HepG2 (cell line): ENCODE data around the gene SYP. TPM values are rescaled to one million over a fixed set of nuclear protein-coding genes. Genes with fewer than 3 reads are reported as not detected.

Source experiments
- ATAC-seq: fragments of 200-7000 bp; cut with Tn5 transposase; 3 replicates; pipeline ENCODE4 v1.9.1; 2020; ENCODE audit warnings: mild to moderate bottlenecking, moderate library complexity
- BruUV-seq: library from RNA; stranded (reverse); fragments of 400-500 nt; replicated peaks from 2 replicates; lab custom pipeline; 2021; lab: Mats Ljungman, UMichigan
- CTCF ChIA-PET: fragments of 300-600 bp; formaldehyde crosslinking; extraction: SDS; loops from one replicate; lab custom pipeline; 2021; ENCODE audit warnings: low total read pairs, inconsistent platforms, low intra/inter-chr PET ratio; lab: Yijun Ruan, JAX
- POLR2A ChIA-PET: fragments of 350-600 bp; sonication (Branson Sonifier 250); formaldehyde crosslinking; loops from one replicate; lab custom pipeline; 2020; ENCODE audit warnings: antibody characterized with exemption, inconsistent platforms; lab: Yijun Ruan, JAX
- DNase-seq: peaks from one replicate; pipeline ENCODE4 v3.0.0-alpha.2; 2015; ENCODE audit warnings: low spot score
- FAIRE-seq: peaks from 3 replicates; lab custom pipeline; 2011; peaks lifted over from hg19 to GRCh38; lab: Jason Lieb, UNC
- H2AFZ ChIP-seq: one replicate; pipeline ENCODE4 v1.6.1; 2011; ENCODE audit warnings: low read length, inconsistent platforms
- H3K27ac ChIP-seq: fragments of 300-600 bp; 3 replicates; pipeline ENCODE4 v1.8.0; 2011; ENCODE audit warnings: mixed run types, mild to moderate bottlenecking, mixed read lengths, low read length, inconsistent platforms; ENCODE audit not compliant: insufficient read depth; ENCODE audit errors: extremely low read length
- H3K27me3 ChIP-seq, 2 experiments: fragments of 200-600 bp in 1 of 2; 2 replicates in 1 of 2; 3 replicates in 1 of 2; pipeline versions ENCODE4 v1.6.0 to v1.8.0; 2011; ENCODE audit warnings: low read length in 2 of 2, mild to moderate bottlenecking in 2 of 2, moderate library complexity in 2 of 2, inconsistent platforms in 1 of 2; ENCODE audit not compliant: insufficient read depth in 2 of 2, control insufficient read depth in 1 of 2
- H3K36me3 ChIP-seq, 2 experiments: fragments of 200-600 bp in 1 of 2; replicated peaks in 1 of 2; 2 replicates in 1 of 2; 3 replicates in 1 of 2; pipeline versions ENCODE4 v1.5.1 to v1.8.0; 2011; ENCODE audit warnings: low read length in 2 of 2, inconsistent platforms in 1 of 2; ENCODE audit not compliant: insufficient read depth in 2 of 2, control insufficient read depth in 1 of 2
- H3K4me1 ChIP-seq: 2 replicates; pipeline ENCODE4 v1.5.1; 2012; ENCODE audit warnings: low read length, inconsistent platforms; ENCODE audit not compliant: insufficient read depth
- H3K4me2 ChIP-seq: 2 replicates; pipeline ENCODE4 v1.6.0; 2011; ENCODE audit warnings: low read depth, low read length, inconsistent platforms
- H3K4me3 ChIP-seq, 3 experiments: fragments of 200-600 bp in 1 of 3; sonication (generic), shearing (Covaris generic) in 1 of 3; replicated peaks in 1 of 3; 2 replicates each; pipeline ENCODE4 v1.5.1; 2011 to 2016; ENCODE audit warnings: low read length in 3 of 3, inconsistent platforms in 2 of 3, low read depth in 2 of 3, mild to moderate bottlenecking in 2 of 3, control low read depth in 1 of 3, mixed read lengths in 1 of 3; ENCODE audit not compliant: insufficient read depth in 1 of 3
- H3K79me2 ChIP-seq: one replicate; pipeline ENCODE4 v1.6.1; 2011; ENCODE audit warnings: low read length, inconsistent platforms; ENCODE audit not compliant: insufficient read depth
- H3K9ac ChIP-seq: 2 replicates; pipeline ENCODE4 v1.6.0; 2011; ENCODE audit warnings: mild to moderate bottlenecking, low read depth, low read length, inconsistent platforms; ENCODE audit not compliant: insufficient read depth
- H3K9me3 ChIP-seq: 2 replicates; pipeline ENCODE4 v1.5.1; 2012; ENCODE audit warnings: mild to moderate bottlenecking, low read length
- H4K20me1 ChIP-seq: 2 replicates; pipeline ENCODE4 v1.6.0; 2011; ENCODE audit warnings: inconsistent platforms, mild to moderate bottlenecking, low read length, moderate library complexity; ENCODE audit not compliant: insufficient read depth
- ATRX ChIP-seq: sonication (generic); formaldehyde crosslinking; IDR thresholded peaks from 2 replicates; pipeline ENCODE4 v1.4.0; 2020; ENCODE audit warnings: missing genetic modification reagents, borderline replicate concordance
- GLMP ChIP-seq: sonication (generic); formaldehyde crosslinking; IDR thresholded peaks from 2 replicates; pipeline ENCODE4 v1.9.0; 2021; ENCODE audit warnings: missing genetic modification reagents, mild to moderate bottlenecking, borderline replicate concordance
- KLF15 ChIP-seq: sonication (generic); formaldehyde crosslinking; IDR thresholded peaks from 2 replicates; pipeline ENCODE4 v1.8.1; 2023; ENCODE audit warnings: borderline replicate concordance, mild to moderate bottlenecking, inconsistent platforms, missing genetic modification reagents, mixed read lengths
- MXI1 ChIP-seq: IDR thresholded peaks from 3 replicates; pipeline ENCODE4 v1.6.1; 2012; ENCODE audit warnings: low read depth, low read length, inconsistent platforms, borderline replicate concordance
- PTBP1 ChIP-seq: fragments of 200-400 bp; formaldehyde crosslinking; IDR thresholded peaks from 2 replicates; pipeline ENCODE4 v1.6.1; 2018; ENCODE audit warnings: low read length, low read depth; ENCODE audit not compliant: poor library complexity, severe bottlenecking
- RERE ChIP-seq: IDR thresholded peaks from 2 replicates; pipeline ENCODE4 v1.6.1; 2016; ENCODE audit warnings: low read depth, missing genetic modification reagents, missing compliant biosample characterization
- SALL1 ChIP-seq: sonication (generic); formaldehyde crosslinking; IDR thresholded peaks from 2 replicates; pipeline ENCODE4 v1.8.0; 2022; ENCODE audit warnings: mild to moderate bottlenecking, missing genetic modification reagents
- SCMH1 ChIP-seq: sonication (generic); formaldehyde crosslinking; IDR thresholded peaks from 2 replicates; pipeline ENCODE4 v1.9.0; 2021; ENCODE audit warnings: missing genetic modification reagents, mild to moderate bottlenecking, borderline replicate concordance
- SRSF1 ChIP-seq: fragments of 200-400 bp; formaldehyde crosslinking; optimal IDR thresholded peaks from 2 replicates; pipeline ENCODE3; 2017; ENCODE audit warnings: mild to moderate bottlenecking, low read depth, low read length, moderate library complexity
- SRSF9 ChIP-seq: fragments of 200-400 bp; formaldehyde crosslinking; IDR thresholded peaks from 2 replicates; pipeline ENCODE4 v1.6.1; 2018; ENCODE audit warnings: borderline replicate concordance, mild to moderate bottlenecking, low read depth, low read length; ENCODE audit not compliant: insufficient read depth, poor library complexity, severe bottlenecking
- TOPORS ChIP-seq: sonication (generic); formaldehyde crosslinking; IDR thresholded peaks from 2 replicates; pipeline ENCODE4 v1.8.0; 2023; ENCODE audit warnings: mild to moderate bottlenecking, missing genetic modification reagents
- ZFP36 ChIP-seq: fragments of 150-350 bp; IDR thresholded peaks from 2 replicates; pipeline ENCODE4 v1.6.1; 2018; ENCODE audit warnings: borderline replicate concordance, low read length, low read depth; ENCODE audit not compliant: partially characterized antibody
- ZNF264 ChIP-seq: sonication (generic); formaldehyde crosslinking; IDR thresholded peaks from 2 replicates; pipeline ENCODE4 v1.4.0; 2020; ENCODE audit warnings: missing genetic modification reagents
- ZNF788 ChIP-seq: sonication (generic); formaldehyde crosslinking; IDR thresholded peaks from 2 replicates; pipeline ENCODE4 v1.5.0; 2020; ENCODE audit warnings: mild to moderate bottlenecking, missing genetic modification reagents, borderline replicate concordance
- ZNF816 ChIP-seq: sonication (generic); formaldehyde crosslinking; IDR thresholded peaks from 2 replicates; pipeline ENCODE4 v1.8.0; 2022; ENCODE audit warnings: missing genetic modification reagents, mild to moderate bottlenecking, borderline replicate concordance
- WGBS: methylation state at CpG from one replicate; pipeline ENCODE4 v1.1.6; 2017; ENCODE audit warnings: low lambda C conversion rate; 5-methylcytosine and 5-hydroxymethylcytosine counted together
- in situ Hi-C: cut with HindIII; loops from 2 replicates; pipeline ENCODE4 v1.10.0; 2017; ENCODE audit warnings: low pct_unique_long_range_greater_than_20kb; ENCODE audit not compliant: extremely low pct_ligation_motif_present
- intact Hi-C: fragments of 100-400 bp; cut with micrococcal nuclease; formaldehyde crosslinking; loops from one replicate; pipeline ENCODE4 v1.10.0; 2022; ENCODE audit not compliant: unreplicated experiment
- polyA plus RNA-seq, 8 experiments: library from polyadenylated mRNA; depleted of rRNA in 3 of 8; stranded (reverse) in 7 of 8; unstranded in 1 of 8; fragments of >200 nt; fragmentation: Illumina TruSeq in 4 of 8; extraction: Trizol in 4 of 8; gene quantifications; 2 replicates each; pipeline versions ENCODE4 v1.2.1 to v1.2.3, GENCODE V29; 2011 to 2016; ENCODE audit warnings: low read depth in 4 of 8, missing spikeins in 1 of 8, mixed read lengths in 1 of 8; ENCODE audit not compliant: insufficient read depth in 1 of 8
- total RNA-seq, 5 experiments: library from RNA; depleted of rRNA; stranded (reverse); fragments of >200 nt; fragmentation: Illumina TruSeq; extraction: Trizol; gene quantifications; 2 replicates each; pipeline ENCODE4 v1.2.3, GENCODE V29; 2016; ENCODE audit warnings: low read depth in 1 of 5

Gene SYP
- total and polyA plus RNA-seq, 2 of the 13 experiments (the other 11 are each of a cell fraction or from before 2014, with no cell fraction given) = 2.0 to 2.5 TPM

GRCh38 chrX:49175435-49176274, 24.3 kb downstream of the SYP start:
- Histone ChIP-seq H3K4me3 (no peak overlapping the region), H3K9ac (no peak overlapping the region), H3K36me3 (peaks cover 0 to 2% of the 10 kb centered on the region in 2 experiments; a peak in 1 of 5 replicates), H4K20me1 (no peaks in the 10 kb centered on the region), H3K4me2 (no peak overlapping the region), H3K4me1 (no peaks in the 10 kb centered on the region), H2AFZ (no peak overlapping the region), H3K79me2 (no peaks in the 10 kb centered on the region), H3K27me3 (no peaks in the 10 kb centered on the region), H3K9me3 (no peaks in the 10 kb centered on the region), H3K27ac (no peak overlapping the region)
- FAIRE-seq (no peak), DNase-seq (no peak), ATAC-seq (no peak)
- TF ChIP-seq RERE (no peak), TOPORS (CRISPR knock-in tag) (no peak), ZNF788 (CRISPR knock-in tag) (no peak), SRSF9 (no peak), GLMP (CRISPR knock-in tag) (no peak), ZNF264 (CRISPR knock-in tag) (no peak), SCMH1 (CRISPR knock-in tag) (no peak), MXI1 (no peak), SALL1 (CRISPR knock-in tag) (no peak), SRSF1 (no peak), KLF15 (CRISPR knock-in tag) (no peak), ZNF816 (CRISPR knock-in tag) (no peak), PTBP1 (no peak), ZFP36 (no peak), ATRX (no peak)
- ChIA-PET POLR2A (no interaction called here), CTCF (no interaction called here)
- WGBS = 90% methylated on average over 8 of the region's 43 CpGs
- in situ Hi-C loops (no loop called here), intact Hi-C loops (no loop called here)
- BruUV-seq = no TSS peak
